H1 (cell line): ENCODE results near the gene PIK3R5. TPM values are rescaled to one million over a fixed set of nuclear protein-coding genes. Genes with fewer than 3 reads are reported as not detected.

Experiments
- CTCF ChIA-PET: fragments of 300-600 bp; sonication (Branson Sonifier 250); formaldehyde crosslinking; loops from one replicate; lab custom pipeline; 2021; ENCODE audit not compliant: partially characterized antibody; lab: Charles Lee
- POLR2A ChIA-PET: fragments of 300-600 bp; sonication (Branson Sonifier 250); formaldehyde crosslinking; loops from one replicate; lab custom pipeline; 2021; ENCODE audit warnings: inconsistent platforms; ENCODE audit not compliant: partially characterized antibody; lab: Charles Lee
- DNase-seq, 2 experiments: peaks; one replicate each; pipeline versions ENCODE4 v3.0.0 to v3.0.0-alpha.2; 2010 to 2022; ENCODE audit warnings: low spot score in 2 of 2, low read depth in 1 of 2, mixed read lengths in 1 of 2
- FAIRE-seq: peaks from 2 replicates; lab custom pipeline; 2011; peaks lifted over from hg19 to GRCh38; lab: Jason Lieb, UNC
- H2AFZ ChIP-seq: 2 replicates; pipeline ENCODE4 v1.8.1; 2012; ENCODE audit warnings: low read length, inconsistent platforms
- H2AK5ac ChIP-seq: 2 replicates; pipeline ENCODE4 v1.6.1; 2013; ENCODE audit warnings: low read depth, low read length
- H2BK120ac ChIP-seq: replicated peaks from 2 replicates; pipeline ENCODE3; 2013; ENCODE audit warnings: low read depth, low read length, inconsistent platforms
- H2BK12ac ChIP-seq: 2 replicates; pipeline ENCODE4 v1.6.1; 2013; ENCODE audit warnings: low read depth, low read length
- H2BK15ac ChIP-seq: 2 replicates; pipeline ENCODE4 v1.6.1; 2013; ENCODE audit warnings: low read length
- H2BK20ac ChIP-seq: 2 replicates; pipeline ENCODE4 v1.6.1; 2013; ENCODE audit warnings: low read length
- H2BK5ac ChIP-seq: 2 replicates; pipeline ENCODE4 v1.6.1; 2013; ENCODE audit warnings: low read depth, low read length
- H3K14ac ChIP-seq: 2 replicates; pipeline ENCODE4 v1.6.1; 2013; ENCODE audit warnings: inconsistent platforms; ENCODE audit not compliant: insufficient read length
- H3K18ac ChIP-seq: 2 replicates; pipeline ENCODE4 v1.6.1; 2013; ENCODE audit warnings: low read length; ENCODE audit errors: extremely low read depth
- H3K23ac ChIP-seq: 2 replicates; pipeline ENCODE4 v1.6.1; 2013; ENCODE audit warnings: inconsistent platforms; ENCODE audit not compliant: insufficient read length
- H3K23me2 ChIP-seq: 2 replicates; pipeline ENCODE4 v1.6.1; 2013; ENCODE audit warnings: low read depth, low read length
- H3K27ac ChIP-seq: 2 replicates; pipeline ENCODE4 v1.6.1; 2011; ENCODE audit warnings: low read depth, low read length, inconsistent platforms
- H3K27me3 ChIP-seq, 4 experiments: replicated peaks in 1 of 4; 1 replicate in 1 of 4; 2 replicates in 3 of 4; pipeline versions ENCODE4 v1.6.1 to v1.8.1; 2011 to 2013; ENCODE audit warnings: low read length in 3 of 4, mild to moderate bottlenecking in 3 of 4, inconsistent platforms in 2 of 4, mixed read lengths in 2 of 4, moderate library complexity in 1 of 4; ENCODE audit not compliant: control insufficient read depth in 3 of 4, insufficient read depth in 3 of 4; ENCODE audit errors: extremely low read depth in 1 of 4
- H3K36me3 ChIP-seq, 4 experiments: 2 replicates each; pipeline versions ENCODE4 v1.6.1 to v1.8.1; 2011 to 2013; ENCODE audit warnings: mild to moderate bottlenecking in 4 of 4, low read length in 3 of 4, moderate library complexity in 2 of 4, control low read depth in 1 of 4, inconsistent platforms in 1 of 4; ENCODE audit not compliant: insufficient read depth in 4 of 4, control insufficient read depth in 2 of 4
- H3K4ac ChIP-seq: replicated peaks from 2 replicates; pipeline ENCODE3; 2013; ENCODE audit warnings: low read length, low read depth, mixed read lengths, inconsistent platforms; ENCODE audit not compliant: insufficient read length
- H3K4me1 ChIP-seq, 4 experiments: replicated peaks in 1 of 4; 1 replicate in 1 of 4; 2 replicates in 3 of 4; pipeline versions ENCODE4 v1.6.1 to v1.8.1; 2011 to 2013; ENCODE audit warnings: low read length in 3 of 4, inconsistent platforms in 2 of 4, mixed read lengths in 1 of 4; ENCODE audit not compliant: insufficient read depth in 4 of 4, control insufficient read depth in 3 of 4
- H3K4me2 ChIP-seq, 2 experiments: 2 replicates each; pipeline versions ENCODE4 v1.6.1 to v1.8.1; 2011 to 2013; ENCODE audit warnings: low read depth in 2 of 2, low read length in 2 of 2, control low read depth in 1 of 2, inconsistent platforms in 1 of 2, mild to moderate bottlenecking in 1 of 2; ENCODE audit not compliant: insufficient read depth in 1 of 2
- H3K4me3 ChIP-seq, 4 experiments: fragments of 200-600, 300-600 bp in 1 of 4; sonication (generic), shearing (Covaris generic), sonication (Bioruptor Twin) in 1 of 4; 2 replicates each; pipeline versions ENCODE4 v1.5.1 to v1.8.1; 2011 to 2016; ENCODE audit warnings: low read length in 4 of 4, low read depth in 3 of 4, control low read depth in 2 of 4, inconsistent platforms in 2 of 4, mild to moderate bottlenecking in 2 of 4, mixed read lengths in 1 of 4, moderate library complexity in 1 of 4; ENCODE audit not compliant: insufficient read depth in 2 of 4; ENCODE audit errors: extremely low read depth in 1 of 4
- H3K56ac ChIP-seq: replicated peaks from 2 replicates; pipeline ENCODE3; 2013; ENCODE audit warnings: low read depth, mild to moderate bottlenecking, mixed read lengths, low read length, inconsistent platforms; ENCODE audit not compliant: insufficient read length
- H3K79me1 ChIP-seq: 2 replicates; pipeline ENCODE4 v1.6.1; 2013; ENCODE audit warnings: low read depth, low read length, control low read depth
- H3K79me2 ChIP-seq, 2 experiments: 2 replicates each; pipeline versions ENCODE4 v1.6.1 to v1.8.1; 2012 to 2013; ENCODE audit warnings: low read length in 2 of 2, mild to moderate bottlenecking in 2 of 2, inconsistent platforms in 1 of 2; ENCODE audit not compliant: insufficient read depth in 2 of 2, control insufficient read depth in 1 of 2
- H3K9ac ChIP-seq, 4 experiments: replicated peaks in 1 of 4; 1 replicate in 1 of 4; 2 replicates in 3 of 4; pipeline versions ENCODE4 v1.6.1 to v1.8.1; 2011 to 2013; ENCODE audit warnings: low read depth in 3 of 4, low read length in 3 of 4, control low read depth in 2 of 4, mild to moderate bottlenecking in 2 of 4, moderate library complexity in 2 of 4, inconsistent platforms in 1 of 4; ENCODE audit errors: extremely low read depth in 1 of 4
- H3K9me3 ChIP-seq, 2 experiments: 2 replicates each; pipeline versions ENCODE4 v1.6.1 to v1.8.1; 2012 to 2013; ENCODE audit warnings: mild to moderate bottlenecking in 2 of 2, moderate library complexity in 2 of 2, control low read depth in 1 of 2, inconsistent platforms in 1 of 2, low read depth in 1 of 2, low read length in 1 of 2, mixed read lengths in 1 of 2; ENCODE audit not compliant: insufficient read depth in 2 of 2
- H4K20me1 ChIP-seq, 2 experiments: replicated peaks in 1 of 2; 2 replicates each; pipeline versions ENCODE3 to v1.8.1; 2011 to 2013; ENCODE audit warnings: inconsistent platforms in 2 of 2, low read length in 2 of 2, mild to moderate bottlenecking in 1 of 2; ENCODE audit not compliant: insufficient read depth in 2 of 2, control insufficient read depth in 1 of 2
- H4K5ac ChIP-seq: 2 replicates; pipeline ENCODE4 v1.6.1; 2013; ENCODE audit warnings: low read length, low read depth, mixed read lengths, inconsistent platforms; ENCODE audit not compliant: insufficient read length
- H4K8ac ChIP-seq: 2 replicates; pipeline ENCODE4 v1.8.0; 2013; ENCODE audit warnings: mild to moderate bottlenecking, moderate library complexity, low read length, inconsistent platforms; ENCODE audit not compliant: insufficient read depth; ENCODE audit errors: extremely low read depth
- H4K91ac ChIP-seq: replicated peaks from 2 replicates; pipeline ENCODE3; 2013; ENCODE audit warnings: low read length, mixed read lengths, inconsistent platforms; ENCODE audit not compliant: insufficient read length
- CBX5 ChIP-seq: fragments of 300-800, 300-1000 bp; sonication (generic); IDR thresholded peaks from 2 replicates; pipeline ENCODE4 v1.7.1; 2016; ENCODE audit warnings: antibody characterized with exemption, low read length, low read depth
- EGR1 ChIP-seq: IDR thresholded peaks from 2 replicates; pipeline ENCODE4 v1.6.1; 2011; ENCODE audit warnings: low read depth, low read length, borderline replicate concordance
- EP300 ChIP-seq, 2 experiments: IDR thresholded peaks; 1 replicate in 1 of 2; 2 replicates in 1 of 2; pipeline ENCODE4 v1.6.1; 2011 to 2012; ENCODE audit warnings: low read depth in 2 of 2, low read length in 2 of 2, mild to moderate bottlenecking in 2 of 2, borderline replicate concordance in 1 of 2, inconsistent platforms in 1 of 2, moderate library complexity in 1 of 2
- JUND ChIP-seq: IDR thresholded peaks from 2 replicates; pipeline ENCODE4 v1.6.1; 2011; ENCODE audit warnings: mild to moderate bottlenecking, improper control_type of control experiment, low read length
- NANOG ChIP-seq: IDR thresholded peaks from 2 replicates; pipeline ENCODE4 v1.6.1; 2011; ENCODE audit warnings: low read length, low read depth, mild to moderate bottlenecking, inconsistent platforms; ENCODE audit not compliant: insufficient read depth, poor library complexity, severe bottlenecking
- POLR2A ChIP-seq, 2 experiments: IDR thresholded peaks; 1 replicate in 1 of 2; 2 replicates in 1 of 2; pipeline ENCODE4 v1.6.1; 2011; ENCODE audit warnings: low read depth in 2 of 2, low read length in 2 of 2, mild to moderate bottlenecking in 2 of 2; ENCODE audit errors: control extremely low read depth in 1 of 2
- POLR2AphosphoS5 ChIP-seq: IDR thresholded peaks from 2 replicates; pipeline ENCODE4 v1.6.1; 2011; ENCODE audit warnings: low read depth, low read length
- RAD21 ChIP-seq, 2 experiments: IDR thresholded peaks in 1 of 2; conservative IDR thresholded peaks in 1 of 2; 2 replicates each; pipeline ENCODE4 v1.6.1; 2011; ENCODE audit warnings: low read depth in 2 of 2, low read length in 2 of 2, improper control_type of control experiment in 1 of 2, inconsistent platforms in 1 of 2, mild to moderate bottlenecking in 1 of 2, moderate library complexity in 1 of 2
- RBBP5 ChIP-seq: IDR thresholded peaks from 2 replicates; pipeline ENCODE4 v1.7.1; 2012; ENCODE audit warnings: low read depth, mild to moderate bottlenecking, inconsistent platforms, low read length, moderate library complexity, borderline replicate concordance
- SIRT6 ChIP-seq: IDR thresholded peaks from one replicate; pipeline ENCODE4 v1.7.1; 2012; ENCODE audit warnings: low read length, inconsistent platforms
- TBP ChIP-seq: IDR thresholded peaks from 2 replicates; pipeline ENCODE4 v1.6.1; 2011; ENCODE audit warnings: low read depth, low read length, improper control_type of control experiment
- ZNF274 ChIP-seq: IDR thresholded peaks from 2 replicates; pipeline ENCODE4 v1.7.0; 2012; ENCODE audit warnings: low read length, borderline replicate concordance; ENCODE audit errors: extremely low read depth
- WGBS, 2 experiments: shearing (Covaris generic) in 1 of 2; methylation state at CpG; one replicate each; pipeline versions ENCODE4 v1.1.6 to v1.1.7; 2013 to 2015; ENCODE audit warnings: low lambda C conversion rate in 2 of 2, mixed read lengths in 2 of 2, inconsistent platforms in 1 of 2, low coverage in 1 of 2, missing lambda C conversion rate in 1 of 2; ENCODE audit not compliant: insufficient replicate concordance in 2 of 2, insufficient coverage in 1 of 2, insufficient read length in 1 of 2; ENCODE audit errors: extremely low coverage in 1 of 2, missing lambda C conversion rate in 1 of 2; 5-methylcytosine and 5-hydroxymethylcytosine counted together
- polyA plus RNA-seq, 7 experiments: library from polyadenylated mRNA; depleted of rRNA in 3 of 7; stranded (reverse) in 5 of 7; unstranded in 2 of 7; fragments of >200 nt in 5 of 7; fragments of 200-250 nt in 2 of 7; gene quantifications; 1 replicate in 5 of 7; 2 replicates in 1 of 7; 4 replicates in 1 of 7; pipeline versions ENCODE4 v1.2.1 to v1.2.3, GENCODE V29; 2011 to 2013; ENCODE audit warnings: missing spikeins in 2 of 7, mixed read lengths in 2 of 7
- total RNA-seq: library from RNA; stranded (reverse); fragmentation: NEBNext Ultra II Directional; extraction: Animal tissue kit (Norgen Biotek cat#: 25700); gene quantifications from 2 replicates; pipeline ENCODE4 v1.2.1, GENCODE V29; 2021

The PIK3R5 gene
- total and polyA plus RNA-seq, 2 of the 8 experiments (the other 6 are each of a cell fraction or from before 2014, with no cell fraction given), result 2.7 to 4.3 TPM

DNA sequence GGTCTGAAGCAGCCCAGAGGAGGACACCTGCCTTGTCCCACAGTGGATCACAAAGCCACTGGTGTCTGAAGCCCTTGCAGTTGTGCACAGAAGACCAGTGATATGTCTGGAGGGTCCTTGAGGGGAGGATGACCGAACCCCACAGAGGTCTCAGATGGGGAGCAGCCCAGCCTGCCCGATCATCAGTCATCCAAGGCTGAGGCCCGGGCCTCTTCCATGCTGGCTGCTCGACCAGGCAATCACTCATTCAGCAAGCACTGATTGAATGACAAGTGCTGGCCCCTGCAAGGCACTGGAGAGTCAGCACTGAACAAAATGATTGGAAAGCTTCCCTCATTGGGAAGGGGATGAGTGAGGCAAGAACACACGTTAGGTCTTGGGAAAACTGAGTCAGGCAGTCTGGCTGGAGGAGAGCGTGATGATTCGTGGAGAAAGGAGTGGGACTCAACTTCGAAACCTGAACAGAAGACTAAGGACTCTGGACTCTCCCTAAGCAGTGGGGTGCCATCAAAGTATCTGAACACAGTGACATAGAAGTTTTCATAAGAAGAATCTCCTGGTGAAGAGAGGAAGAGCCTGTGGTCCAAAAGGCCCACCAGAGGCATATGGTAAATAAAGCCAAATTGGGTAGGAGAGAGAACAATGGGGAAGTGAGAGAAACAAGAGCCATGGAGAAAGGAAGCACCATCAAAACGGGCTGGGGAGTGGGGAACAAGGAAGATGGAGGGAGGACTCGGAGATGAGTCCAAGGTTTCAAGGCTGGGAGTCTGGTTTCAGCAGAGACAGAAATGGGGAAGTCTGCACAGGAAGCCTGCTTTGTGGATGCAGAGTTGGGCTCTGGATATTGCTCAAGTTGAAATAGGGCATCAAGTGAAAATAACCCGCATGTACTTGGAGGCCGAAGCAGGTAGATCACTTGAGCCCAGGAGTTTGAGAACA, 10.2 kb downstream of the PIK3R5 start:
- Histone ChIP-seq H3K56ac (no peak overlapping the region), H3K79me1 (no peaks in the 10 kb centered on the region), H4K5ac (no peak overlapping the region), H3K79me2 (no peaks in the 10 kb centered on the region), H3K27me3 (no peaks in the 10 kb centered on the region), H3K9me3 (no peaks in the 10 kb centered on the region), H4K91ac (no peak overlapping the region), H3K23ac (no peak overlapping the region), H3K27ac (no peak overlapping the region), H3K14ac (no peak overlapping the region), H3K9ac (no peak overlapping the region), H2BK5ac (no peak overlapping the region), H2AK5ac (no peak overlapping the region), H3K36me3 (no peaks in the 10 kb centered on the region), H4K8ac (no peak overlapping the region), H3K4me3 (no peak overlapping the region), H2BK120ac (no peak overlapping the region), H4K20me1 (no peaks in the 10 kb centered on the region), H2BK12ac (no peak overlapping the region), H3K4me2 (no peak overlapping the region), H2BK20ac (no peak overlapping the region), H2BK15ac (no peak overlapping the region), H2AFZ (no peak overlapping the region), H3K4me1 (peaks cover 0 to under 1% (median 0%) of the 10 kb centered on the region in 4 experiments; a peak in 3 of 7 replicates), H3K18ac (no peak overlapping the region), H3K4ac (no peak overlapping the region), H3K23me2 (no peaks in the 10 kb centered on the region)
- WGBS, 2 experiments, result 89% methylated on average over 12 of the region's 12 CpGs; no CpG with 5 or more reads in 1 of the 2 experiments
- CTCF ChIA-PET, result interaction anchor here (1.2 to 1.6 kb wide), 2 partner anchors 11 to 43 kb away, joined by 3 to 4 read pairs; no protein-coding TSS in a partner anchor
- POLR2A ChIA-PET, result no interaction called here
- FAIRE-seq, result no peak
- DNase-seq, result no peak
- TF ChIP-seq ZNF274 (no peak), POLR2A (IDR thresholded peaks at IDR 0.05; ENCODE audit: control extremely low read depth in 1 of 2, low read depth in 2 of 2, low read length in 2 of 2) (no peak), EP300 (IDR thresholded peaks at IDR 0.05; ENCODE audit: borderline replicate concordance in 1 of 2, low read depth in 2 of 2, low read length in 2 of 2) (no peak), EGR1 (no peak), NANOG (no peak), POLR2AphosphoS5 (no peak), RAD21 (IDR thresholded peaks at IDR 0.05 in 1 of 2, conservative IDR thresholded peaks at IDR 0.05 in 1 of 2; ENCODE audit: low read depth in 2 of 2, low read length in 2 of 2) (no peak), SIRT6 (no peak), RBBP5 (no peak), CBX5 (no peak), TBP (no peak), JUND (no peak)
